Measurements from ENCODE around the gene PPP2R5C.

The PPP2R5C gene

DNA sequence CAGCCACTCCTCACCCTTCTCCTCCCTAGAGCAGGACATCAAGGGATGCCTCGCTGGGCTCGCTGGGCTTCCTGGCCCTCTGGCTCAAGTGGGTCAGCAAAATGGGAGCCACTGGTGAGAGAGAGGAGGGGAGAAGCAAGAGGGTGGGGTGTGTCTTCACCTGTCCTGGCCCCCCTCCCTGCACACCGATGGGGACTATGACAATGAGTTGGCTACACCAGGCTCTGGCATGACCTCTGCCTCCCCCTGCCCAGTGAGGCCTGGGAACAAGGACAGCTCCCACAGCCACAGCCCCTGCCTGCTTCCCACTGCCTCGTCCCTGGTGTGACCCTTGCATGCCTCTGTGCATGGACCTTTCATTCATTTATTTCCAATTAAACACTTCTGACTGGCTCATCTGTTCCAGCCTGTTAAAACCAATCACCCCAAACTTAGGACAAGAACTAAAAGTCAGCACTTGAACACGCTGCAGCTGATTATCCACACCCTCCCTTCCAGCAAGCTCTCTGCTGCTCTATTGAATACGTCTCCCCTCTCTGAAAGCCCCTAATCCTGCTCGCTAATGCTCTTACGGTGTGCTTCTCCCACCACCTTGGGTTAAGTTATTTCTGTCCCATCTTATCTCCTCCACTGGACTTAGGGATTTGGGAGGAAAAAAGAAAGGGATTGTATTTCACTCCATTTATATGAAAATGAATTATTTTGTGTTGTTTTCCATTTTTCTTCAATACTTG lies 5.8 kb upstream of the PPP2R5C start:
- ATAC-seq (no peak), DNase-seq (no peak)

DNA sequence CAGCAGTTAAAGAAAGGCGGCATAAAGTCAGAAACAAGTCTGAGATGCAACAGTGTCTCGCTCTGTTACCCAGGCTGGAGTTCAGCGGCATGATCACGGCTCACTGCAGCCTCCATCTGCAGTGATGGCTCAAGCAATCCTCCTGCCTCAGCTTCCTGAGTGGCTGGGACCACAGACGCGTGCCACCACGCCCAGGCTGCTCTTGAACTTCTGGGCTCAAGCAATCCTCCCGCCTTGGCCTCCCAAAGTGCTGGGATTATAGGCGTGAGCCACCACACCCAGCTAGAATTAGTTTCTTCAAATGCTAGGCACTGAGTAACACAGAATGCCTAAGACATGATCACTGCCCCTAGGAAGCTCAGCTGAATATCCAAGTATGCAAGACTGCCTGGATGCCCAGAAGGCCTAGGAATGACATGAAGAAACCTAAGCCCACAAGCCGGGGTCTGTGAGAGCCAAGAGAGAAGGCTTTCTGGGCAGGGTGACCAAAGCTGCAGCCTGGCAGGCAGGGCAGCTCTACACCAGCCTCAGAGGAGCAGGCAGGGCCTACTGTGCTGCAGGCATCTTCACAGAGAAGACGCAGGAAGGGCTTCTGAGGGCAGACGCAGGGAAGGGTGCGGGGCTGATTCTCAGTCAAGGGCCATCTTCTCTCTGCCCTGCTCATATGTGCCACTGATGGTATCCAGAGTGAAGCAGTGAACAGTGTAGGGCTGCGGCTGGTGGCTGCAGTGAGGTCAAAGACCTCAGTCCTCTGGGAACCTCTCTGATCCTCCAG lies 4.3 kb upstream of the PPP2R5C start:
- DNase-seq (no peak), ATAC-seq (no peak)

DNA sequence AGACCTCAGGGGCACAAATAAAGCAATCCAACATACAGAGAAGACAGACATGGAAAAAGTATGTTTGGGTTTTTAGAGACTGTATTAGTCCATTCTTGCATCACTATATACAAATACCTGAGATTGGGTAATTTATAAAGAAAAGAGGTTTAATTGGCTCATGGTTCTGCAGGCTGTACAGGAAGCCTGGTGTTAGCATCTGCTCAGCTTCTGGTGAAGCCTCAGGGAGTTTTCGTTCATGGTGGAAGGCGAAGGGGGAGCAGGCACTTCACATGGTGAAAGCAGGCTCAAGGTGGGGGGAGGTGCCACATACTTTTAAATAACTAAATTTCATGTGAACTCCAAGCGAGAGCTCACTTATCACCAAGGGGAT lies 3.7 kb upstream of the PPP2R5C start:
- no peak for DNase-seq
- ATAC-seq, result no peak

DNA sequence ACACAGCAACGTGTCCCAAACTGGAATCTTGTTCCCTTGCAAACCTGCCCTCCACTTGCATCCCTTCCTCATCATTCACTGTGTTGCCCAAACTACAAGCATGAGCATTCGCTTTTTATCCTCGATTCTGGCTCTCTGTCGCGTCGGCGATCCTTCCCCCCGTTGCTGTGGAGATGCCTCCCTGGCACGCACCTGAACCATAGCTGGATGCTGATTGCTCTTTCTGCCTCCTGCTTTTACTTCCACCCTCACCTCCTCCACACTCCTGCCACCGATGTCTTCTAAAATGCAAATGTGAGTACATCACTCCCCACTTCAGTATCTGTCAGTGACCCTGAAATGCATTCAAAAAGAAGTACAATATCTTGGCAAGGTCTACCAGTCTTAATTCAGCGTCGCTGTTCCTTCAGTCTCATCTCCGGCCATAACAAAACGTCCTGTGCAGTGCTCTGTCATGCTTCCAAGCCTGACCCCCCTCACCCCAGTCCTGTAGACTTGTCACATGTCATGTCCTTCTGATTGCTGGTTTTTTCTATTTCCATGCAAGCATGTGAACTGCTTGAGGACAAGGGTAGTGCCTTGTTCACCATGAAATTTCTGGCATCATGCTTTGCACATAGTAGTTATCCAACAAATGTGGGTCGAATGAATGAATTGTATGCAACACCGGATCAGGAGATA lies 2.5 kb upstream of the PPP2R5C start:
- no peak for DNase-seq
- no peak for ATAC-seq

DNA sequence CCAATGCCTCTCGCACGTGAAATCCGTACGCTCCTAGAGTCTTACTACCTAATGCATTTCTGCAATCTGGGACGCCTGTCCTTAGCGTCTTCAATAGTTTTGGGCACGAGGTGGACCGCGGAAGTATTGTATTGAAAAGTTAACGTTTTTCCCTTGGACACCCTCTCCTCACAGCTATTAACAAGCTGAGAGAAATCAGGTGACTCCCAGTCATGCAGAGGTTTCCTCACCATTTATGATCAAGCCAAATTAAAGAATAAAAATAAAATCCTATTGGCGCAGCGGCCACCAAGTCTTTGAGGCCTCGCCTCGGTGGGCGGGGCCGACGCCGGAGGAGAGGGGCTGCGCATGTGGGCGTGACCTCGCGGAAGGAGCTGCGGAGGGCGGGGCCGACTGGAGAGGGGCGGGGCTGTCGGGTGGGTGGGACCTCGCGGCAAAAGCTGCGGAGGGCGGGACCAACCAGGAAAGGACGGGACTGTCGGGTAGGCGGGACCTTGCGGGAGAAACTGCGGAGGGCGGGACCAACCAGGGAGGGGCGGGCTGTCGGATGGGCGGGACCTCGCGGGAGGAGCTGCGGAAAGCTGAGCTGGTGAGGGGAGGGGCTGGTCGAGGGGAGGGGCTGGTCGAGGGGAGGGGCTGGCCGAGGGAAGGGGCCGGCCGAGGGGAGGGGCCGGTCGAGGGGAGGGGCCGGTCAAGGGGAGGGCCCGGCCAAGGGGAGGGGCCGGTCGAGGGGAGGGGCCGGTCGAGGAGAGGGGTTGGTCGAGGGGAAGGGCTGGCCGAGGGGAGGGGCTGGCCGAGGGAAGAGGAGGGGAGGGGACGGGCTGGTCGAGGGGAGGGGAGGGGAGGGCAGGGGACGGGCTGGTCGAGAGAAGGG lies 1.1 kb upstream of the PPP2R5C start:
- ATAC-seq, result peak; percentile 79
- DNase-seq, result peak; percentile 96

DNA sequence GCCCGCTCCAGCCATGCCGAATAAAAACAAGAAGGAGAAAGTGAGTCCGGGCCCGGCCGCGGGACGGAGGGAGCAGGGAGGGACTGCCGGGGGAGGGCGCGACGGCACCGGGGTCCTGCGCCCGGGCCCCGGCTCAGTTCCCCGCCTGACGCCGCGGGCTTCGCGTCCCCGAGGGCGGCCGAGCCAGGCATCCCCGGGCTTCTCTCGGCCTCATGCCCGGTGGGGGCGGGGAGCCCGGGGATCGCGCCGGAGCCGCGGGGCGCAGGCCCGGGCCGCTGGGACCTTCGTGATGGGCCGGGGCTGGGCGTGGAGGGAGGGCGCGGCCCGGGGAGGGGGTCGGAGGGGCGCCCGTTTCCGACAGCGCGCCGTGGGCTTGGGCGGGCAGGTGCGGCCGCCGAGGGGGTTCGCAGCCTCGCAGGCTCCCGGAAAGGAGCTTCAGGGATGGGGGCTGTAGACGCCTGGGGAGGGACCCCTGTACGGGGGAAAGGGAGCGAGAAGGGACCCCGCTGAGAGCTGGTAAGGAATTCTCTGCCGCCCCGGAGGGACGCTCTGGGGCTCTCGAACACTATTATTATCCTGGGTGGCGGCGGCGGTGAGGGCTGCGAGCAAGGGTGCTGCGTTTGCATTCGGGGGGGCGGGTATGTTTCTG lies 496 bp downstream of the PPP2R5C start:
- ATAC-seq (peak; percentile 3), DNase-seq (peak; percentile 57)

DNA sequence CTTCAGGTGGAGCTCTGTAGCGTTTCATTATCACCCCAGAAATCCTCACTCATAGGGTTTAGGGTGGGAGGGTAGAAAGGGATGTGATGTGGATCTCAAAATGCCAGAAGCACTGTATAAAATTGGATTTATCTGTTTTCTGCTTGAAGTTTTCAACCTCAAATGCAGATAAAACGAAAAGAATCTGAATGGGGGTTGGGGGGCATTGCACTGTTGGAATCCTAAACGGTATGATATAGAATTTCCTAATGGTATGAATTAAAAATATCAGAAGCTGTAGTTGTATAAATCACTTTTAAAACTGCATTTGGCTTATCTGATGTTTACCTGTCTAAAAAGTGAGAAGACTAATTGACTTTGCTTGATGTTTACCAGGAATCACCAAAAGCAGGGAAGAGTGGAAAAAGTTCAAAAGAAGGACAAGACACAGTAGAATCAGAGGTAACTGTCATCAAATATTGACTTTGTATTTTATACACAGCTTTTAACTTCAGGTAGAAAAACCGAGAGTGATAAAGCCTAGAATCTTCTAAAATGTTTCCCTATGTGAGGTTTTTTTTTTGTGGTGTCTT lies 1.1 kb downstream of the PPP2R5C start:
- no peak for DNase-seq
- ATAC-seq, result no peak

DNA sequence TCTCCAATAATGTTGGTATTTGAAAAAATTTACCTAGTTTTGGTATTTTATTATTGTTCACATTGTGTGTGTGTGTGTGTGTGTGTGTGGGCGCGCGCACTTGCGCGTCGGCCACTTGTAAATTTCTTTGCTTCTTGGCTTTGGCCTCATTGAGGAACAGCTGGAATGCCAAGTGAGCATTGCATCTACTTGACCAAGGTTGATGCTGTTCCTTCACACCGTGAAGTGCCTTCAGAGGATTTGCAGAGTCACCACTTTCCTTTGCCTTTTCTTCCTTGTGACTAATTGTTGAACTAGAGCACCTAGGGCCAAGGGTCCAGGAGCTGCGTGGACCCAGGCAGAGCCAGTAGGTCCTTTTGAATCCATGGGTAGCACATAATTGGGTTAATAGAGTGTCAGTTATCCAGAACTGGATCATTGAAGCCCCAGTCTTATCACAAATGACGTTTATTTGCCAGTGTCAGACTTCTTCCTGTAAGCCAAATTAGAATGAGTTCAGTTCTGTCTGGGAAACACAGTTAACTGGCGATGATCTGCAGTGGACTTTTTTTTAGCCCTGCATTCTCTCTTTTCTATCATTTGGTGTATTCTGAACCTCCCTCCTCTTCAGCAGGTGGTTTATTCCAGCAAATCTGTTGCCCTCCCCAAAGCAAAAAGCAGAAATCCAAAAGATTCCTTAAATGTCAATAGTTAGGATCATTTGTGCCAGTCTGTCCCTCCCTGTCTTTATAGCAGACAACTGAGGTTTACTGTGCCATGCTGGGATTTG lies 2.6 kb downstream of the PPP2R5C start:
- ATAC-seq (no peak), DNase-seq (no peak)

DNA sequence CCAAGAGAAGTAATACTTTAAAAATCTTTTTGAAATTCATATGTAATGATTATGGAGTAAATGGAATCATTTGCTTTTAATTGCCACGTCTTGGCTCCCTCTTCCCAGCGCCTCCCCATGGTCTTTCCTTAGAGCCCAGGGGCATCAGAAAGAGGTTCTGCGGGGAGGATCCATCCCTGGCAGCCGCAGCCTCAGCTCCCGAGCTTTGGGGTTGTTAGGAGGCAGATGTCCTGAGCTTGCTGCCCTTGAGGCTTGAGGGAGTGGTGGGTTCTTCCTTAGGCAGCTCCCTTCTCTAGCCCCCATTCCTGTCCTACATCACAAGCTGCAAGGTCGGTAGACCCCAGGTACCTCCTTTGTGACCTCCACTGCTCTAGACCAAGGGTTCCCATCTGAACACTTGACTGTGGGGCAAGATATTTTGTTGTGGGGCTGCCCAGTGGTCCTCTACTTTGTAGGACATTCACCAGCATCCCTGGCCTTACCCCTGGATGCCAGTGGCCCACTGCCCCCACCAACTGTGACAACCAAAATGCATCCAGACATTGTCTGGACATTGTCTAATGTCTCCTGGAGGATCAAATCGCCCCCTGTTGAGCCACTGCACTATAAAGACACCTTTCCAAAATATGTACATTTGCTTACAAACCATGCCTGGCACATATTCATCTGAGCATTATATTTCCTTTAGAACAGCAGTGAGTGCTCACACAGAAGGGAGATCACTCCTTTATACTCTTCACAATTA lies 6.3 kb downstream of the PPP2R5C start:
- DNase-seq (no peak), ATAC-seq (no peak)

DNA sequence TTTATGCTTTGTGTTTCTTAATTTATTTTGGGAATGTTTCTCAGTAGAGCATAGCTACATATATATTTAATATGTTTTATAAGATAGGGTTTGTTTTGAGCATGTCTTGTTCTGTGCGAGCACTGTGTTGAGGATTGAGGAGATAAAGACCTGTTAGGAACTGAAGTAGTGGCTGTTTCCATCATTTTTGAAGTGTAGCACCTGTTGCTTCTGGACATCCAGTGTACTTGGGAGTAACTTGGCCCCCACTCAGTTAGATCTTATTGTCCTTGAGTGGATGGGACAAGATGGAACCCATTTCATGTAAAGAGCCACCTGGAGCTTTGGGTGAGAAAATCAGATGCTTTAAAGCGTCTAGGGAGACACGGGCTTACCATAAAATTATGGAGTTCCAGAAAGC lies 8.7 kb downstream of the PPP2R5C start:
- no peak for DNase-seq
- no peak for ATAC-seq

DNA sequence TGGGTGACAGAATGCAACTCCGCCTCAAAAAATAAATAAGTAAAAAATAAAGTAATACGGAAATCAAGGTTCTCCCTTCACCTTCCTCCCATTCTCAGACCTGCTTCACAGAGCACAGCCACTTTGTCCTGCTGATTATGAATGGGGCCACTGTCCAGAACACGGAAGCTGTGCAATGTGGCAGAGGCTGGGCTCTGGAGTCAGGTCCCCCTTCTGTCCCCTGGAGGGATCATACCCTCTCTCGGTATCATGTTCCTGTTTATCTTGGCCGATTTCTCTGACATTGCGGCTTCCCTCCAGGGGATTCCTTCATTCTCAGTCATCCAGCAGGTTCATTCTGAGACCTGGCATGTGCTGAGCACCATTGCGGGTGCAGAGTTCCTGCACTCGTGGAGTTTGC lies 11.3 kb downstream of the PPP2R5C start:
- ATAC-seq, result no peak

DNA sequence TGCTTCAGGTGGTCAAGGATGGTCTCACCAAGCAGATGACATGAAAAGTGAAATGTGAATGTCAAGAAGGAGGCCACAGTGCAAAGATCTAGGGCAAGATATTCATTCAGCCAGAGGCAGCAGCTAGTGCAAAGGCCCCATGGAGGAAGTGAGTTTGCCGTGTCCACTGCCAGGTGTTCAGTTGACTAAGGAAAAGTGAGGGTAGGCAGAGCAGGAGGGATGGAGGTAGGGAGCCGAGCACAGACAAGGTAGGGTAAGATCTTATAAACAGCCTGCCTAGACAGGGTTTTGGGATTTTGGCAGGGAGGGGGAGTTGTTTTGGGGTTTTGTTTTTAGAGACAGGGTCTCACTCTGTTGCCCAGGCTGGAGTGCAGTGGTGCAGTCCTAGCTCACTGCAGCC lies 11.9 kb downstream of the PPP2R5C start:
- no peak for DNase-seq
- no peak for ATAC-seq

More for the DNA sequence above, 11.3 kb downstream of the PPP2R5C start:
- DNase-seq, result no peak

DNA sequence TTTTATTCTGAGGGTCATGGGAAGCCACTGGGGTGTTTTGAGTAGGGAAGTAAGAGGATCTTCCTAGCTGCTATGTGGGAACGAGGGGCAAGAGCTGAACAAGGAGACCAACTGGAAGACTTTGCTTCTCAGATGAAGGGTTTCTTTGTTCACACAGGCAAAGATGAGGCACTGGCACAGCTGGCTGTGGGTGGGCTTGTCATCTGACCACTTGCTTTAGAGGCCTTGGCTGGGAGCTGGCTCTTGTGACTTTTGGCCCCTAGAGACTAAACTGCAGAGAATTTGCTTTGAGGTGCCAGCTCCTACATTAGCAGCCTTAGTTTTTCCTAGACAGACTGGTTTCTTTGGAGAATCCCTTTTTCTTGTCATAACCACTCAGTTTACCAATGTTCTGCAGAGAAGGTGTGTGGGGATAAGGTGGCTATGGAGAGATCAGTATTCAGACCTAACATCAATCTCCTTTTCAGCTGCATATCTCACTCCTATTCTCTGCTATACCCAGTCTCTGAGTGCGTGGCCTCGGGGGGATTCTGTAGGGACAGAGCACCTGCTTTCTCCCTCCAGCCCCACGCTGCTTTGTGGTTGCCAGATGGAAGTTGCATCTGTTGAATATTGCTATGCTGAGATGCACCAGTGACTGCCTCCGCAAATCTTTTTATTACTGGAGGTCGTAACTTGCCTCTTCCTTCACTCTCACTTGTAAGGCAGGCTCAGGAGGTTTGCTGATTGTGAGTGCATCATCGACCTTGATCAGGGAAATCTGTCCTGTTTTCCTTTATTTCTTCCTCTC lies 12.7 kb downstream of the PPP2R5C start:
- no peak for DNase-seq
- no peak for ATAC-seq

DNA sequence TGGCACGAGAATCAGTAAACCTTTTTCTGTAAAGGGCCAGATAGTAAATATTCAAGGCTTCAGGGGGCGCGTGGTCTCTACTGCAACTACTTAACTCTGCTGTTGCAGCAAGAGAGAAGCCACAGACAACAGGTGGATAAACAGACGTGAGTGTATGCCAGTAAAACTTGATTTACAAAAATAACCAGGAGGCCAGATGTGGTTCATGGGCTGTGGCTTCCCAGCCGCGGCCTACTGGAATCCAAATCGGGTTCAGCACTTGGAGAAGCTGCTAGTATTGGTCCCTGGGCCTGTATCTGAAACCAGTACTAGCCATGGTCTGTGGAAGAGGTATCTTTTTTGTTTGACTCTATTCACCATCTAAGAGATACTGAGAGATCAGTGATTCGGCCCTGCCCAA lies 13.3 kb downstream of the PPP2R5C start:
- ATAC-seq, result no peak
- no peak for DNase-seq

DNA sequence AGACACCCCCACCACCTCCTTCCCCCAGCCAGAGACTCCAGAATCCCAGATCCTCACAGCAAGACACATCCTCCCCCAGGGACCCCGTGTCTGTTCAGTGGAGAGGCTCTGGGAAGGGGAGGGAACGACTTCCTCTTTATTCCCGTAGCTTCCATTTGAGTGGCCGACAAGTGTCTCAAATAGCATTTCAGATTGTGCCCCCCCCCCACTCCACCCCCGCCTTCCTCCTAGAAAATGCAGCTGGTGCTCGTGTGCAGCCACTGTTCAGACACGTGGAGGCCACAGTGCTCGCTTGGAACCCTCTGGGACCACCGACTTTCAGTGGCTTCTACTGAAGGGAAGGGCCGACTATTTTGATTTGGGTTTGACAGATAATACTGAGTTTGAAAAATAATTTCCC lies 14.3 kb downstream of the PPP2R5C start:
- no peak for DNase-seq
- ATAC-seq, result no peak

DNA sequence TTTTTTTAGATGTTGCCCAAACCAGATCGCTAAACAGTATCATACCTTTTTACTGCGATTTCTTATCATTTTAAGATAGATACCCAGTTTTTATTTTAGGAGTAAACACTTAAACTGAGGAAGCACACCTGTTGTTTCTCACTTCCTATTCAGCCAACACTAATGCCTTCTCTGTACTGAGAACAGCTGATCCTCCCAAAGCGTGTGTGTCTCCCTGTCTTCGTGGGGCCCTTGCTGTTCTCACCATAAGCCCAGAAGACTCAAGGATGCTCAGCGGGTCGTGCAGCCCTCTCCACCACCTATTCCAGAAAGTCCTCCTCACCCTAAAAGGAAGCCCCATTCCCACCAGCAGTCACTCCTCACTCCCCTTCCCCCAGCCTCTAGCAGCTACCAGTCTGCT lies 14.8 kb downstream of the PPP2R5C start:
- no peak for DNase-seq
- no peak for ATAC-seq

DNA sequence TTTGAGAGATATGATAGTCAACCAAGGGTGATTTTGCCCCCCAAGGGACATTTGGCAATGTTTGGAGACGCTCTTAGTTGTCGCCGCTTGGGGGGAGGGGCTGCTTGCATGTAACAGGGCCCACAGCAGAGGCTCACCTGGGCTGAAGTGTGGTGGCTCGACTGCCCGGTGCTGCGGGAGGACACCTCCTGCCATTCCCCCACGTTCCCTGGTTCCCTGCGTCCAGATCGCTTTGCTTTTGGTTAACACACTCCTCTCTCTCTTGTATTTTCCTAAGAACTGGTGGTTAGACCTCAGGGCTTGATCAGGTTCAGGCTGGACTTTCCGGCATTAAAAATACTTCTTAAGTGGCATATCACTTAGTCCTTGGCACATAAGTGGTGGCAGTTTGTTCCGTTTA lies 18.9 kb downstream of the PPP2R5C start:
- DNase-seq (no peak), ATAC-seq (no peak)

DNA sequence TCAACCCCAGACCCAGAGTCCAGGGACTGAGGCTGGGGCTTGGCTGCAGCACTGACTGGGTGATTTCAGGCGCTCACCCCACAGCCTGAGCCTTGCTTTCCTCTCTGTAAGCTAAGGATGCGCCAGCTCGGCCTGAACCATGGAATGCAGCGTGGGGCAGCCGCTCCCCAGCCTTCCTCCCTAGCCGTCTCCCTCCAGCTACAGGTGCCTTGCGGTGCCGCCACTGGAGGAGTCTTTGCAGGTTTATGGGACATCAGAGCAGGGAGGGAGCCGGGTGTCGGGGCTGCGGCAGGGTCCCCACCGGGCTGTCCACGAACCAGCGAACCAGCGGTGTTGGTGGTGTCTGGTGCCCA lies 19.4 kb downstream of the PPP2R5C start:
- peak; percentile 55 for ATAC-seq

More for the DNA sequence above, 19.4 kb downstream of the PPP2R5C start:
- no peak for DNase-seq

Data from stimulated activated naive CD8-positive, alpha-beta T cell treated with anti-CD3 and anti-CD28 coated beads, Interleukin-15, Interleukin-2, amounts not matched to agents 100 U/mL and 50 U/mL, for 24 hours (primary cell).